NCI-H1436 (cell line): ENCODE data around the gene SPSB4.

ENCODE experiments used
- DNase-seq: peaks from one replicate; lab custom pipeline; 2025; lab: John Stamatoyannopoulos, UW

The SPSB4 gene

DNA sequence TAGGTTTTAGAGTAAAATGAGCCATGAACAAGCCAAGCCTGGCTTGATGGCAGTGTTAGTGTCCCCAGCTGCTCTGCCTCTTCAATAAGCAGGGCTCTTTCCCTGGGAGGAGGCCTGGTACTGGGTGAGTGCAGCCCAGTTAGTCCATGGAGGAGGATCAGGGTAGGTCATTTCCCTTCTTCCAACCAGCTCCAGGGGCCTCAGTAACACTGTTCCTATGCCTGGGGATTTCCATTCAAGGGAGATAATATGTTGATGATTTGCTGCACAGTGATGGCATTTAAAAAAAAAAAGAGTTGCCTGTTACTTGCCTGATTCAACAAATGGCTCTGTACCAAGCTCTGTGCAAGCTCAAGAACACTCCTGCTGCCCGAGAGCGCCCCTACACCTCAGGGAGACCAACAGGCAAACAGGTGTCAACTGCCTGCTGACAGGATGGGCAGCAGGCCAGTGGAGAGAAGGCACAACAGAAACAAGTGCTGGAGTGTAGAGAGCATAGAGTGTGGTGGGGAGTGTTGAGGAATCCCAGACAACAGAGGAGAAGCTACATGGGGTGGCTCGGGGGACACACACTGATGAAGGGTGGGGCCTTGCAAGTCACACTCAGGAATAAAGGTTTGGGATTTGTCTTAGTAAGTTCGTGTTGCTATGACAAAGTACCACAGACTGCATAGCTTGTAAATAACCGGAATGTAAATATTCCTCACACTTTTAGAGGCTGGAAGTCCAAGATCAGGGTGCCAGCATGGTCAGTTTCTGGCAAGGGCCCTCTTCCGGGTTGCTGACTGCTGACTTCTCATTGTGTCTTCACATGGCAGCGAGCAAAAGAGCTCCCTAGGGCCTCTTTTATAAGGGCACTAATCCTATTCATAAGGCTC, 101.9 kb downstream of the SPSB4 start:
- DNase-seq, result no peak

DNA sequence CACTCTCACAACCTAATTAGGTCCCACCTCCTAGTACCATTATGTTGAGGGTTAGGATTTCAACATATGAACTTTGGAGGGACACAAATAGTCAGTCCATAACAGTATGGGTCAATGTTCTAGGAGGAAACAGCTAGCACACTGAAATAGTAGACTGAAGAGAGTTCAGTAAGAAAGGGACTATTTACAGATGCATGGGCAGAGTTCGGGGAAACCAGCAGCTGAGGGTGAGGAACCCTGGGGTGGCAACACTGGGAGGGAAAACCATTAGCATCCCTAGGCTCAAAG, 102.5 kb downstream of the SPSB4 start:
- DNase-seq, result no peak

DNA sequence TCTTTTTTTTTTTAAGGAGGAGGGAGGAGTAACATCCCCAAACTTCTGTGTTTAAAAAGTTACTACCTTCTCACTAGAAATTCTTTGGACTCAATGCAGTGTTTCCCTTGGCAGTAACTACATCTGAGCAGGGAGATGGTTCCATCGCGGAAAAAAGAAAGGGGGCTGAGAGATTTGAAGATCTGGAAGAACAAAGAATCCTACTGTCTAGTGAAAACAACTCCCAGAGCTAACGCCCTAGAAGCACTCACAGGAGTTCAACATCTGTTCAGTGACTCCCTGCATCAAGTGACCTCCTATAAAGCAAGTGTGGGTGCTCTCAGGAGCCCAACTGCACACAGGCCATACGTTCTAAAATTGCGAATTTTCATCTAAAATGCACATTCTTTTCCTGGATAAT, 113.7 kb downstream of the SPSB4 start:
- DNase-seq, result no peak

DNA sequence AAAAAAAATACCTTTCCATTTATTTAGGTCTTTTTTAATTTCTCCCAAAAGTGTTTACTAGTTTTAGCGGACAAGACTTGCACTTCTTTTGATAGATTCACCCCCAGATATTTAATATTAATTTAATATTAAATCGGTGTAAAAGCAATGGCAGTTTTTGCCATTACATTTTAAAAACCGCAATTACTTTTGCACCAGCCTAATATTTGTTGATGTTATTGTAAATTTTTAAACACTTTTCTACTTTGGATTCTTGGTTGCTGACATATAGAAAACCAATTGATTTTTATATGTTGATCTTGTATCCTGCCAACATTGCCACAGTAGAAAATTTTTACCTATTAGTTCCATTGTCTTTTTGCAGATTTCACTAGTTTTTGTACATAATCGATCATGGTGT, 116.5 kb downstream of the SPSB4 start:
- no peak for DNase-seq

DNA sequence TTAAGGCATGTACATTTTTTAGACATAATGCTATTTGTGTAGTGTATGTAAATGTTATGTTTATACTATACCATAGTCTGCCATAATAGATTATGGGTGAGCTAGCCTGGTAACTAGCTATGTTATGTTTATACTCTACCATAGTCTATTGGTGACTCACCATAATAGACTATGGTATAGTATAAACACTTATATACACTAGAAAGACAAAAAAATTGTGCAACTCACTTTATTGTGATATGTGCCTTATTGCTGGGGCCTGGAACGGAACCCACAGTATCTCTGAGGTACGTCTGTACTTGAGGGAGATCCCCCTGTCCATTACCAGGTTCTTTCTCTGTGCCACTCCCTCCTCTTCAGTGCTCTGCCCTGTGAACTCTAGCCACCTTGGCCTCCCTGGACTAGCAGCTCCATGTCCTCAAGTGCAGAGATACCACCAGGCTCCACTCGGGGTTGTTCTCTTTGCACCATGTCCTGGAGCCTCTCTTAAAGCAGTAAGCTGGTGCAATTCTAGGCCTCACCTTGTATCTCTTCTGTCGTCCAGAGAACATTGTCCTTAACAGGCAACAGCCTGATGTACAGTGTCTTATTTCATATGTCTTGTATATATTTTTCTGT, 119.6 kb downstream of the SPSB4 start:
- DNase-seq, result no peak

DNA sequence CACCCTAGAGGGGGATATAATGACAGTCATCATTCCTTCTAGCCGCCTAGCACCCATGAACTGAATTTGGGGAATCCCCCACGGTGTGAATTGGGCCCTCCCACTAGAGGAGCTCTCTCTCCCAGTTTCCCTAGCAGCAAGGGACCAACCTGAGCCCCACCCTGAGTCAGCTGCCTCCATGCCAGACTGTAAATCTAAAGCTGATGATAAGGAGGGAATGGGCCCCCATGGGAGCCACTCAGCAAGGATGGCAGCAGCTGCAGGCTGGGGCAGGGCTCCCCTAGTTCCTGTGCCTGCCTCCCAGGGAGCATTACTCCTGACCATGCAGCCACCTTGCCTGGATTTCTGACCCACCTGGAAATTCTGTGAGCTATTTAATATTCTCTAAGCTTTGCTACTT, 123.5 kb downstream of the SPSB4 start:
- DNase-seq, result no peak

DNA sequence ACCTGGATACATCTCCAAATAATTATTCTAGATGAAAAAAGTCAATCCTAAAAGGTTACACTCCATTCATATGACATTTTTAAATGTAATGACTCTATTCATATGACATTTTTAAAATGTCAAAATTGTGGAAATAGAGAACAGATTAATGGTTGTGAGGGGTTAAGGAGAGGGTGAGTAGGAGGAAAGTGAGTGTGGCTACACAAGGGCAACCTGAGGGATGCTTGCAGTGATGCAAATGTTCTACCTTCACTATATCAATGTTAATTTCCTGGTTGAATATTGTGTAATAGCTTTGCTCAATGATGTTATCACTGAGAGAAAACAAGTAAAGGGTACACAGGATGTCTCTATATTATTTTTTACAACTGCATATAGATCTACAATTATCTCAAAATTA, 125.6 kb downstream of the SPSB4 start:
- no peak for DNase-seq

DNA sequence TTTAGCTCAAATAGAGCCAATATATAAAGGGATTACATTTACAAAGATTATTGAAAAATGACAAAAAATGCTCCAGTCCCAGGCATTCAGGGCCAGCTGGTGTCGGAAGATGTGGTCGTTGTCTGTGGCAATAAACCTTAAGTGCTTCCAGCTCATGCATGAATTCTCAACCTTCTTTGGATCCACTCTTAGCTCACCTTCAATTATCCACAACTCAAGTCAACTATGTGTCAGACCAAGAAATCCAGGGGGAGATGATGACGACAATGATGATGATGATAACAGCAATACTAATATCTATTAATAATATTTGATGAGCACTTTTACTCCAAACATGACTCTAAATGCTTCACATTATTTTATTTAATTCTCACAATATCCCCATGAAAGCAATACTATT, 126.9 kb downstream of the SPSB4 start:
- no peak for DNase-seq

DNA sequence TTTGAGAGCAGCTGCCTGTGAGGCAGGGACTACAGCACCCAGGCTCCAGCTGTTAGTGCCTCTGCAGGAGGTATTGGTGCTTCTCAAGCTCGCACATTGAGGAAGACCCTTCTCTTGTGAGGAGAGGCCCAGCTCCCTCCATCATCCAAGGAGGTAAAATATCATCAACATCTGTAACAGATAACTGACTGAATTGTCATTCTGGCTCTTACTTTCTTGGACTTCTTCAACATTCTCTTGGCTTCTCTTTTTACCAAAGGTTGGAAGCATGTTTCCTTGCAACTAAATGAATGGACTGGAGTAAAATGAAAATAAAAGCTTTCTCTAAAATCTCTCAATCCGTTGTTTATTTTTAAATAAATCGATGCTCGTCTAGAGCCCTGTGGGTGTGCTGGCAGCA, 127.4 kb downstream of the SPSB4 start:
- no peak for DNase-seq

DNA sequence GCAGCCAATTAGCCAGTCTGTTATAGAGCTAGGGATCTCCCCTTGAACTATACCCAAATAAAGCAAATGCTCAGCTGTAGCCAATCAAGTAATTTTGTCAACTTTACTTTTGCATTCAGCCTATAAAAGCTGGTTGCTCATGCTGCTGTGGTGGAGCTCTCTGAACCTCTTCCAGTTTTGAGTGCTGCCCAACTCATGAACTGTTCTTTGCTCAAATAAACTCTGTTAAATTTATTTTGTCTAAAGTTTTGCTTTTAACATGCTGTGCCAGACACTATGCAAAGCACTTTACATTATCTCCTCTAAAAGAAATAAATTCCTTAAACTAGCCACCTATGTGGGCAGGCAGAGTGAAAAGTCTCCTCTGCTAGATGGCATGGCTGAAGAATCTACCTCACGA, 128.8 kb downstream of the SPSB4 start:
- no peak for DNase-seq

DNA sequence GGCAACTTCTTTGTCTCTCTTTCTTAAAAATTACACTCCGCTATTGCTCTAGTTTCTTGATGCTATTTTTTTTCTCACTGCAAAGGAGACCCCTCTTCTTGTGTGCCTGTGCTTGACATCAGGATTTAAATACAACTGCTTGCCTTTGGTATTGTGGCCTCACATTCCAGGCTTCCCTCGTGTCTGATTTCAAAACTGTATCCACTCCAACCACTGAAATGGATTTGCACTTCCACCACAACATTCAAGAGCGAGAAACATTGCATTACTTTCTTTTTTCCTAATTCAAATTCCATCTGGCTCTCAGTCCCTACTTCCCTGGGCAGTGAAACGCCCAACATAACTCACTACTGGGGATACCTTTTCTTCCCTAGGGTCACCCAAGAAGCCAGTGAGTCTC, 130.0 kb downstream of the SPSB4 start:
- no peak for DNase-seq

DNA sequence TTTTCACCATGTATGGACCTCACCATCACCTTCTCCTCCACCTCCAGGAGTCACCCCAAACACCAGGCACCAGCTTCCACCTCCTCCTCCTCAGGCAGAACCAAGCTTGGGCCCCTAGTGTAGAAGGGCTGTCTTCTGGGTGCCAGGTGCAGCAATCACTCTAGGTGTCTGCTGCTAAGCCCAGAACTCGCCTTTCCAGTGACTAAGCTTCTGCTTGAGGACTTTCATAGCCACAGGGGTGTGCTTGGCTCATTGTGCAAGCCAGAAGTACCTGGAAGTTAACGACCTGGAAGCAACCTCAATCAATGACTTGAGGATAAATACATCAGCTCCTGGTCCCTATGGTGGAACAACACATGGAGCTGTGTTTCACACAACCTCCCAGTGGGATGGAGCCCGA, 130.7 kb downstream of the SPSB4 start:
- DNase-seq, result no peak

DNA sequence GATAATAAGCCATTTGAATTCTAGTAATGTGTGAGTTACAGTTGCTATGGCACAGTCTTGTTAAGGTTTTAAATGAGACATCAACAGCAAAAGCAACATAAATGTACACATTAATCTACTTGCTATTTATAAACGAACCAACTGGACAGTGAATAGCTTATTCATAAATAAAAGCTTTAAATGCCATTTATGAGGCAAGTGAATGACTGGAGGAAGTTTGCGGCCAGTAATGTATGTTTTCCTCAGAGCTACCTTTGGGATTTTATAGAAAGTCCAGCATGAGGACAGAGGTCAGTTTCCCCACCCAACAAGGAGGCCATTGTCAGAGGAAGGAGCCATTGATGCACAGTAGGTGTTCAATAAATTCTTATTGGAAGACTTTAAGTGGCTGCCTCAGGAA, 132.5 kb downstream of the SPSB4 start:
- no peak for DNase-seq

DNA sequence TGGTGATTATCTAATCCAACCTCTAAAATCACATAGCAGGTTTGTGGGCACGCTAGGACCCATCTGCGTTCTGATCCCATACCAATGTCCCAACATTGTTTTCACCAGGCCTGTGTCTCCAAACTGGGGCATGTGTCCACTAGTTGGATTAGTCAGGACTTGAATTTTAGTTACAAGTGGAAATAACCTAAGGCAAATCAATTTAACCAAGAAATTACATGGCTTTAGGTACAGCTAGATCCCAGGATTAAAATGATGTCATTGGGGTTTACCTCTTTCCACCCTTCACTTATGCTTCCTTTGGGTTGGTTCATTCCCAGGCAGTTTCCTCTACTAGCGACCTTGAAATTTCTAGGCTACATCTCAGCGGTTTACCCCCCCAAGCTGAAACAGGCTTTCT, 133.3 kb downstream of the SPSB4 start:
- no peak for DNase-seq

DNA sequence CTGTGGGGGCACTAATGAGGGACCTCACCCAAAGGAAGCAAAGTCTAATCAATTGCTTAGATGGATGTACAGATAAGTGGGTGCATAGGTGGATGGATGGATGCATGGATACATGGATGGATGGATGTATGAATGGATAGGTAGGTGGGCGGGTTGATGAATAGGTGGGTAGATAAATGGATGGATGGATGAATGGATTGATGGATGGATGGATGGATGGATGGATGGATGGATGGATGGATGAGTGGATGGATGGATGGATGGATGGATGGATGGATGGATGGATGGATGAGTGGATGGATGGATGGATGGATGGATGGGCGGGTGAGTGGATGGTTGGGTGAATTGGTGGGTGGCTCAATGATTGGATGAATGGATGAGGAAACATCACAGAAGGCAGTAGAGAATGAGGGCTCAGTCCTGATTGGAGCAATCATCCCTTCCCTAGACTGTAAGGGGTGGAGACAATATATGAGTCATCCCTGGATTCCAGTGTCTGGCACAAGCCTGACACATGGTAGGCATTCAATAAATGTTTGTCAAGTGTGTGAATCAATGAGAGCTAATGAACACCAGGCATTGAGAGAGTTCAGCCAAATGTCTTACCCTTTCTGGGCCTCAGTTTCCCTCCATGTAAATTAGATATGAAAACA, 140.1 kb downstream of the SPSB4 start:
- DNase-seq, result no peak

DNA sequence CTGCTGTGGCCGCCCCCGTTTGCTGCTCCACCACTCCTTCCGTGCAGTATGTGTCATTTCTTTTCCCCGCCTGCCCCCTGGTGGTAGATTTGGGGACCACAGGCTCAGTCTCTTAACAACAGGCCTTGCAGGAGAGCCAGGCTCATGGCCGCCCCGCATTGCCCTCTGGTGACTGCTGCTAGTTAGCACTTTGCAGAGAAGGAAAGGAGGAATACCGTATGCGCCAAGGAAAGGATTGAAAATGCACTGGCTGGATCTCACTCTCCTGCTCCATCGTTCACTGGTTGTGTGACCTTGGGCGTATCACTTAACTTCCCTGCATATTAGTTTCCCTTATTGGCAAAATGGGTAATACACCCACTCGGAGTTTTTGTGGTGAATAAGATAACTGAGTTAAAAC, 141.2 kb downstream of the SPSB4 start:
- DNase-seq, result peak; percentile 95

DNA sequence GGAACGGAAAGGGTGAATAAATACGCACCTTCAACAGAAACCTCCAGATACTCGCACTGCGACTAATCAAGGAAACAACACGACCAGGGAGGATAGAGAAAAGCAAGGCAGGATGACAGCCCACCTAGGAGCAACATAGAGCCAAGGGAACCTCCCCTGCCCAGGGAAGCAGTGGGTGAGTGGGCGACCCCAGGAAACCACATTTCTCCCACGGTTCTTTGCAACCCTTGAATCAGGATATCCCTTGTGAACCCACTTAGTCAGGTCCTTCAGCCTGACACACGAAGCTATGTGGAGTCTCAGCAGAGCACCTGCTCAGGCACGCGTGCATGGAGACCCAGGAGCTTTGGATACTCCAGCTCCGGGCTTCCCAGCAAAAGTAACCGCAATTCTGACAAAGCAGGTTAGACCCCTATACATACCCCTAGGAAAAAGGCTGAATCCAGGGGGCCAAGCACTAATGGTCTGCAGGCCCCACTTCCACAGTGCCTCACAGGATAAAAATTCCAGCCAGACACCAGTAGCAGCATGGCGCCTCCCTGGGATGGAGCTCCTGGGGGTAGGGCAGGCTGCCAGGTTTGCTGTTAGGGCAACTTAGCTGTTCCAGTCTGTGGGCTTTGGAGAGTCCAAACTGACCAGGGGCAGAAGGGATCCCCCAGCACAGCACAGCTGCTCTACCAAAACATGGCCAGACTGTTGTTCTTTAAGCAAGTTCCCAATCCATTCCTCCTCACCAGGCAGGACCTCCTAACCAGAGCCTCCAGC, 142.1 kb downstream of the SPSB4 start:
- DNase-seq, result no peak
